CD14-positive monocyte (primary cell): ENCODE results near the gene SLC9C1. TPM values are rescaled to one million over a fixed set of nuclear protein-coding genes. Genes with fewer than 3 reads are reported as not detected.

Experiments
- DNase-seq, 3 donors: peaks; one replicate each; pipeline ENCODE4 v3.0.0-alpha.2; 2011 to 2022
- H2AFZ ChIP-seq: 2 replicates; pipeline ENCODE4 v1.6.0; 2012; ENCODE audit warnings: mild to moderate bottlenecking, low read depth, low read length, inconsistent platforms; ENCODE audit not compliant: insufficient read depth, poor library complexity, severe bottlenecking
- H3K27ac ChIP-seq, 2 donors: 1 replicate in 1 of 2; 2 replicates in 1 of 2; pipeline ENCODE4 v1.5.1; 2012 to 2013; ENCODE audit warnings: low read length in 2 of 2, control low read depth in 1 of 2, inconsistent platforms in 1 of 2, low read depth in 1 of 2, mild to moderate bottlenecking in 1 of 2
- H3K27me3 ChIP-seq, 2 donors: one replicate each; pipeline versions ENCODE4 v1.6.0 to v1.6.1; 2011 to 2013; ENCODE audit warnings: low read length in 2 of 2; ENCODE audit not compliant: control insufficient read depth in 2 of 2, insufficient read depth in 2 of 2
- H3K36me3 ChIP-seq, 2 donors: replicated peaks in 1 of 2; 1 replicate in 1 of 2; 2 replicates in 1 of 2; pipeline versions ENCODE4 v1.5.1 to v1.6.1; 2012 to 2013; ENCODE audit warnings: low read length in 2 of 2, control low read depth in 1 of 2, inconsistent platforms in 1 of 2, mild to moderate bottlenecking in 1 of 2; ENCODE audit not compliant: insufficient read depth in 2 of 2, control insufficient read depth in 1 of 2
- H3K4me1 ChIP-seq, 2 donors: 1 replicate in 1 of 2; 2 replicates in 1 of 2; pipeline versions ENCODE4 v1.5.1 to v1.6.1; 2012 to 2013; ENCODE audit warnings: low read length in 2 of 2, control low read depth in 1 of 2, inconsistent platforms in 1 of 2, mild to moderate bottlenecking in 1 of 2, moderate library complexity in 1 of 2; ENCODE audit not compliant: insufficient read depth in 2 of 2, control insufficient read depth in 1 of 2
- H3K4me2 ChIP-seq: replicated peaks from 2 replicates; pipeline ENCODE3; 2012; ENCODE audit warnings: low read length, moderate library complexity, mild to moderate bottlenecking; ENCODE audit not compliant: poor library complexity, severe bottlenecking; ENCODE audit errors: extremely low read depth
- H3K4me3 ChIP-seq, 3 experiments: fragments of 200-600 bp in 1 of 3; sonication (generic) in 1 of 3; replicated peaks in 1 of 3; 1 replicate in 2 of 3; 2 replicates in 1 of 3; pipeline ENCODE4 v1.5.1; 2011 to 2013; ENCODE audit warnings: low read length in 3 of 3, mild to moderate bottlenecking in 3 of 3, control low read depth in 2 of 3, low read depth in 2 of 3, inconsistent platforms in 1 of 3, moderate library complexity in 1 of 3
- H3K79me2 ChIP-seq: 2 replicates; pipeline ENCODE4 v1.6.0; 2012; ENCODE audit warnings: mild to moderate bottlenecking, control low read depth, inconsistent platforms, low read length, moderate library complexity; ENCODE audit not compliant: insufficient read depth
- H3K9ac ChIP-seq: 2 replicates; pipeline ENCODE4 v1.6.0; 2017; ENCODE audit warnings: low read length, mild to moderate bottlenecking; ENCODE audit not compliant: insufficient read depth, poor library complexity, severe bottlenecking
- H3K9me3 ChIP-seq, 2 donors: replicated peaks in 1 of 2; 1 replicate in 1 of 2; 2 replicates in 1 of 2; pipeline versions ENCODE4 v1.5.1 to v1.6.1; 2012 to 2013; ENCODE audit warnings: low read length in 2 of 2, control low read depth in 1 of 2; ENCODE audit not compliant: control insufficient read depth in 1 of 2, insufficient read depth in 1 of 2
- H4K20me1 ChIP-seq: 2 replicates; pipeline ENCODE4 v1.6.0; 2012; ENCODE audit warnings: mild to moderate bottlenecking, low read length, control low read depth, moderate library complexity; ENCODE audit not compliant: insufficient read depth
- H3K27ac Mint-ChIP-seq, 7 donors: one replicate each; pipeline ENCODE4 v1.8.0; 2020; ENCODE audit warnings: mild to moderate bottlenecking in 7 of 7, mixed read lengths in 7 of 7, moderate library complexity in 6 of 7, inconsistent platforms in 2 of 7
- H3K27me3 Mint-ChIP-seq, 3 donors: one replicate each; pipeline ENCODE4 v1.8.0; 2021 to 2022; ENCODE audit warnings: low read depth in 3 of 3, mild to moderate bottlenecking in 3 of 3, mixed read lengths in 3 of 3, moderate library complexity in 3 of 3, inconsistent platforms in 1 of 3
- H3K36me3 Mint-ChIP-seq, 2 donors: one replicate each; pipeline ENCODE4 v1.8.0; 2020; ENCODE audit warnings: mixed read lengths in 2 of 2, inconsistent platforms in 1 of 2, mild to moderate bottlenecking in 1 of 2
- H3K4me1 Mint-ChIP-seq: one replicate; pipeline ENCODE4 v1.8.0; 2020; ENCODE audit warnings: mild to moderate bottlenecking, mixed read lengths
- H3K4me3 Mint-ChIP-seq, 2 donors: one replicate each; pipeline ENCODE4 v1.8.0; 2020; ENCODE audit warnings: mild to moderate bottlenecking in 2 of 2, mixed read lengths in 2 of 2, moderate library complexity in 1 of 2
- H3K9me3 Mint-ChIP-seq, 7 donors: one replicate each; pipeline ENCODE4 v1.8.0; 2020 to 2022; ENCODE audit warnings: mixed read lengths in 7 of 7, mild to moderate bottlenecking in 6 of 7, moderate library complexity in 6 of 7, inconsistent platforms in 2 of 7
- WGBS: methylation state at CpG from one replicate; pipeline ENCODE4 v1.1.5; 2013; ENCODE audit warnings: missing lambda C conversion rate; ENCODE audit not compliant: insufficient coverage; 5-methylcytosine and 5-hydroxymethylcytosine counted together
- intact Hi-C, 2 donors: fragments of 100-400 bp; cut with micrococcal nuclease; formaldehyde crosslinking; loops; one replicate each; pipeline versions ENCODE4 v1.15.0 to v1.15.1; 2023
- polyA plus RNA-seq, 3 donors: library from polyadenylated mRNA; depleted of rRNA in 1 of 3; unstranded in 2 of 3; stranded (reverse) in 1 of 3; fragments of 300-500 nt in 2 of 3; fragments of >200 nt in 1 of 3; fragmentation: Illumina TruSeq in 2 of 3; gene quantifications; 1 replicate in 2 of 3; 2 replicates in 1 of 3; pipeline ENCODE4 v1.2.3, GENCODE V29; 2012 to 2021
- TF ChIP-seq, protein P1 (sequence below): fragments of 200-600 bp; IDR thresholded peaks from one replicate; pipeline ENCODE4 v1.8.0; 2022; ENCODE audit warnings: antibody characterized with exemption, mild to moderate bottlenecking

The SLC9C1 gene
- polyA plus RNA-seq, 3 donors, result not detected

DNA sequence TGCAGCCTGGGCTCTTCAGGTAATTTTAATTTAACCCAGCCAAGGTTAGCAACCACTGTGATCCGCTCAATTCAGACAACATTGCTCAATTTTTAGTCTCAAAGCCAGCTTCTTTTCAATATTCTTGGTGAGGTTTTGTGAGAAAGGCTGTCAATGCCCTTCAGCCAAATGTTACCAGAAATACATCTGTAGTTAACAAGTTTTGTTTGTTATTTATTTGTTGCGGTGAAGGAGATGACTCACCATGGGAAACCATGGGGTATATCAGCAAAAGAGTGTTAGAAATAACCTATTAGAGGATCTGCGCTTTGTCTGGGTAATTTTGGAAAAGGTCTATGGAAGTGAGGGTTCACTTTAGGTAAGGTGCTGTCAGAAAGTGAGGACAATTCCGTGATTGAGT lies 5.0 kb downstream of the SLC9C1 start:
- Mint-ChIP-seq H3K36me3 (no peaks in the 10 kb centered on the region), H3K4me3 (no peak overlapping the region), H3K9me3 (no peaks in the 10 kb centered on the region), H3K27me3 (no peaks in the 10 kb centered on the region), H3K27ac (no peak overlapping the region), H3K4me1 (peaks cover 8% of the 10 kb centered on the region)
- H4K20me1 ChIP-seq, result no peaks in the 10 kb centered on the region
- H2AFZ ChIP-seq, result no peak overlapping the region
- no peaks in the 10 kb centered on the region for H3K79me2 ChIP-seq
- no peak overlapping the region for H3K4me2 ChIP-seq
- no peaks in the 10 kb centered on the region for H3K36me3 ChIP-seq
- TF ChIP-seq, protein P1, sequence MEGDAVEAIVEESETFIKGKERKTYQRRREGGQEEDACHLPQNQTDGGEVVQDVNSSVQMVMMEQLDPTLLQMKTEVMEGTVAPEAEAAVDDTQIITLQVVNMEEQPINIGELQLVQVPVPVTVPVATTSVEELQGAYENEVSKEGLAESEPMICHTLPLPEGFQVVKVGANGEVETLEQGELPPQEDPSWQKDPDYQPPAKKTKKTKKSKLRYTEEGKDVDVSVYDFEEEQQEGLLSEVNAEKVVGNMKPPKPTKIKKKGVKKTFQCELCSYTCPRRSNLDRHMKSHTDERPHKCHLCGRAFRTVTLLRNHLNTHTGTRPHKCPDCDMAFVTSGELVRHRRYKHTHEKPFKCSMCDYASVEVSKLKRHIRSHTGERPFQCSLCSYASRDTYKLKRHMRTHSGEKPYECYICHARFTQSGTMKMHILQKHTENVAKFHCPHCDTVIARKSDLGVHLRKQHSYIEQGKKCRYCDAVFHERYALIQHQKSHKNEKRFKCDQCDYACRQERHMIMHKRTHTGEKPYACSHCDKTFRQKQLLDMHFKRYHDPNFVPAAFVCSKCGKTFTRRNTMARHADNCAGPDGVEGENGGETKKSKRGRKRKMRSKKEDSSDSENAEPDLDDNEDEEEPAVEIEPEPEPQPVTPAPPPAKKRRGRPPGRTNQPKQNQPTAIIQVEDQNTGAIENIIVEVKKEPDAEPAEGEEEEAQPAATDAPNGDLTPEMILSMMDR, result no peak
- no peaks in the 10 kb centered on the region for H3K9me3 ChIP-seq
- no peak overlapping the region for H3K9ac ChIP-seq
- H3K4me3 ChIP-seq, result no peak overlapping the region
- H3K4me1 ChIP-seq, result peaks cover 7 to 8% of the 10 kb centered on the region in 2 donors
- H3K27ac ChIP-seq, result no peak overlapping the region
- intact Hi-C loops, result no loop called here
- no CpG with 5 or more reads among the region's 4 CpGs for WGBS
- no peaks in the 10 kb centered on the region for H3K27me3 ChIP-seq
- DNase-seq, result no peak

DNA sequence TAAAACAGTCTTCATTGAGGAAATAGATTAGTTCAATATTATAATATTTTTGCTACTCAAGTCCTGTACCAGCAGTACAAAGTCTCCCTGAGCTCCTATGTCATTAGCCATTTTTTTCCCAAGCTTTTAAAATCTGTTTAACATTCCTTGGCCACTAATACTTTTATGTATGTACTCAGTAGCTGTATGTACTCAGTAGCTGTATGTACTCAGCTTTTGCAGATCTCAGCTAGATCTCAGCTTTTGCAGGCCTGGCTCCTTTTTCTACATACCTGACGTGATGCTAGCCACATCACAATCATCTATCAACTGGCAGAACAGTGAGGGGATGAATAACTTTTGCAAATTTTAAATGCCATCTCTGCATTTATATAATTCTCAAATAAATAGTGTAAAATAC lies 13.8 kb downstream of the SLC9C1 start:
- H3K9me3 ChIP-seq, result no peaks in the 10 kb centered on the region
- H2AFZ ChIP-seq, result no peak overlapping the region
- H3K36me3 Mint-ChIP-seq, result no peaks in the 10 kb centered on the region
- H3K27me3 ChIP-seq, result no peaks in the 10 kb centered on the region
- TF ChIP-seq, protein P1, result no peak
- no peaks in the 10 kb centered on the region for H3K36me3 ChIP-seq
- DNase-seq, result no peak
- no peak overlapping the region for H3K9ac ChIP-seq
- no peak overlapping the region for H3K4me3 ChIP-seq
- intact Hi-C loops, result no loop called here
- no peak overlapping the region for H3K4me2 ChIP-seq
- H3K4me3 Mint-ChIP-seq, result no peak overlapping the region
- no peaks in the 10 kb centered on the region for H3K4me1 ChIP-seq
- H3K4me1 Mint-ChIP-seq, result no peaks in the 10 kb centered on the region
- no peak overlapping the region for H3K27ac Mint-ChIP-seq
- H3K27me3 Mint-ChIP-seq, result peaks cover 0 to 6% (median 1%) of the 10 kb centered on the region in 3 donors
- no CpG with 5 or more reads among the region's 1 CpG for WGBS
- no peaks in the 10 kb centered on the region for H3K79me2 ChIP-seq
- H3K27ac ChIP-seq, result no peak overlapping the region
- H4K20me1 ChIP-seq, result no peaks in the 10 kb centered on the region
- peaks cover 0 to 2% (median 0%) of the 10 kb centered on the region in 7 donors for H3K9me3 Mint-ChIP-seq
